Measurements from ENCODE around the gene BLOC1S2. TPM values are rescaled to one million over a fixed set of nuclear protein-coding genes. Genes with fewer than 3 reads are reported as not detected.

Gene BLOC1S2
- total and polyA plus RNA-seq, 2 donors from 2014 or later, result 31.8 to 56.3 TPM

- intact Hi-C loops (cut with DNase I), result no loop called here
- Histone ChIP-seq H3K27me3 (ENCODE audit: control insufficient read depth, insufficient read depth, low read length) (peaks cover 2% of the 10 kb centered on the region), H3K27ac (ENCODE audit: low read depth in 2 of 2, low read length in 2 of 2) (no peak overlapping the region), H3K36me3 (ENCODE audit: control insufficient read depth in 2 of 3, insufficient read depth in 3 of 3, low read length in 3 of 3) (no peaks in the 10 kb centered on the region), H3K4me1 (ENCODE audit: control insufficient read depth in 2 of 3, insufficient read depth in 2 of 3, low read depth in 1 of 3, low read length in 3 of 3) (no peaks in the 10 kb centered on the region), H3K9me3 (ENCODE audit: control insufficient read depth in 2 of 3, insufficient read depth in 1 of 3, low read length in 3 of 3) (no peaks in the 10 kb centered on the region), H3K4me3 (ENCODE audit: low read length in 3 of 3) (no peak overlapping the region), H3K9ac (ENCODE audit: low read length in 3 of 3) (no peak overlapping the region)
- FAIRE-seq, result no peak
- DNase-seq, result peak in 2 of 5 donors; percentile 18 to 31
- TF ChIP-seq CTCF (IDR thresholded peaks at IDR 0.05; ENCODE audit: borderline replicate concordance, extremely low read depth, insufficient read depth), result no peak
Measured at GRCh38 chr10:100325158-100325557, 38.7 kb upstream of the BLOC1S2 start.

DNA sequence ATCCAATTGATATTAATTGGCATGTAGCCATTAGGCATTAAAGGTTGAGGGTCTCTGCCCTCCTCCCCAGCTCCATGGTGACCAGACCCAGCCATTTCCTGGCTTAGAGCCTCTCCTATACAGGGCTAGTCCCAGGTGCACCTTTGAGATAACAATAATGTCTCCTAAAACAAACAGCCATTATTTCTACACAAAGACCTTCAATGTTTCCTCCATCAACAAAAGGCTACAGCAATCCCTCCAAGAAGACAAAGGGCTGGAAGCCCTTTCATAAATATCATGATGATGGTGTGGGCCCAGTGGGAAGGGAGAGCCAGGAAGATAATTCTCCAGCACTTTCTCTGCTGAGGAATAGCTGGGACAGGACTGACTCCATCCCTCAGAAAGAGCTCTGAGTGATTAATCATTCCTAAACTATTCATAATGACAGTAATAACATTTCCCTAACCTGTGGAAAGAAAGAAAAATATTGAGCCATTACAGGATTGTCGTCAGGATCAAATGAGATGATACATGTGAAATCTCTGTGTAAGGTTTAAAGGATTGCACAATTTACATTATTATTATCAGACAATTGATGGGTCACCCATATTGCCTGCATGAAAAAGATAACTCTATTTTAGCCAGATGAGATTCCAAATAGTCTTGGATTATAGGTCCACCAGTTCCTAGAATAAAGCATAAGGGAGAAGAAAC, 33.4 kb upstream of the BLOC1S2 start:
- intact Hi-C loops (cut with DNase I), result no loop called here
- Histone ChIP-seq H3K27ac (ENCODE audit: low read depth in 2 of 2, low read length in 2 of 2) (no peak overlapping the region), H3K27me3 (ENCODE audit: control insufficient read depth, insufficient read depth, low read length) (no peaks in the 10 kb centered on the region), H3K4me1 (ENCODE audit: control insufficient read depth in 2 of 3, insufficient read depth in 2 of 3, low read depth in 1 of 3, low read length in 3 of 3) (no peaks in the 10 kb centered on the region), H3K4me3 (ENCODE audit: low read length in 3 of 3) (no peak overlapping the region), H3K36me3 (ENCODE audit: control insufficient read depth in 2 of 3, insufficient read depth in 3 of 3, low read length in 3 of 3) (no peaks in the 10 kb centered on the region), H3K9me3 (ENCODE audit: control insufficient read depth in 2 of 3, insufficient read depth in 1 of 3, low read length in 3 of 3) (no peaks in the 10 kb centered on the region), H3K9ac (ENCODE audit: low read length in 3 of 3) (no peak overlapping the region)
- DNase-seq (no peak), FAIRE-seq (no peak)
- no peak for TF ChIP-seq CTCF (IDR thresholded peaks at IDR 0.05; ENCODE audit: borderline replicate concordance, extremely low read depth, insufficient read depth)

DNA sequence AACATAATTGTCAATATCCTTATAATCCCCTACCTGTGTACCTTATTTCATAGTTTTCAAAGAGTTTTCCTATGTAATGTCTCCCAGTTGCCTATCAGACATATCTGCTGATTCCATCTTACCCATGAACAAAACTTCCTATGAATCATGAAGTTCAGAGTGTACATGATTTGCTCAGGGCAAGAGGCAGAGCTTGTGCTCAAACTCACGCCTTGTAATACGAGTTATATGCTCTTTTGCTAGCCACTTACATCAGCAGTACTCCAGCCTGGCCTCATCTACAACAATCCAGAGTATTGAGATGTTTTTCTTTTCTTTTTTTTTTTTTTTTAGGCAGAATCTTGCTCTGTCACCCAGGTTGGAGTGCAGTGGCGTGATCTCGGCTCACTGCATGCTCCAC, 31.7 kb upstream of the BLOC1S2 start:
- Histone ChIP-seq H3K27ac (ENCODE audit: low read depth in 2 of 2, low read length in 2 of 2) (no peak overlapping the region), H3K4me1 (ENCODE audit: control insufficient read depth in 2 of 3, insufficient read depth in 2 of 3, low read depth in 1 of 3, low read length in 3 of 3) (no peaks in the 10 kb centered on the region), H3K36me3 (ENCODE audit: control insufficient read depth in 2 of 3, insufficient read depth in 3 of 3, low read length in 3 of 3) (no peaks in the 10 kb centered on the region), H3K4me3 (ENCODE audit: low read length in 3 of 3) (no peak overlapping the region), H3K9me3 (ENCODE audit: control insufficient read depth in 2 of 3, insufficient read depth in 1 of 3, low read length in 3 of 3) (no peaks in the 10 kb centered on the region), H3K9ac (ENCODE audit: low read length in 3 of 3) (no peak overlapping the region), H3K27me3 (ENCODE audit: control insufficient read depth, insufficient read depth, low read length) (no peaks in the 10 kb centered on the region)
- DNase-seq (no peak), FAIRE-seq (no peak)
- no peak for TF ChIP-seq CTCF (IDR thresholded peaks at IDR 0.05; ENCODE audit: borderline replicate concordance, extremely low read depth, insufficient read depth)
- intact Hi-C loops (cut with DNase I), result no loop called here

DNA sequence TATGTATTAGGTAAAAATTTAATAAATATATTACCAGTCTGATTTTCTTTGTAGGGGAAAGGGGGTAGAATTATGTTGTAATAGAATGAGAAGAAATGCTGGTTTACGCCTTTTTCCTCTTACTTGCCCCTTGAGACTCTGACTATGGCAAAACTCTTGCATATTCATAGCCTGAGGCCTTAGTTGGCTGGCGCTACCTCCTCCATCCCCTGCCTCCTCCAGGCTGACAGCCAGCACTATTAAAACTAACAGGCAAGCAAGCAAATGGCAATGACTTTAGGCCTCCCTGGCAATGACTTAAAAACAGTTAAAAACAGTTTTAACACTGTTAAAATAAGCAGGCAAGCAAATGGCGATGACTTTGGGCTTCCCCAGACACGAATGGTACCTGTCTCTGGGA, 29.1 kb upstream of the BLOC1S2 start:
- DNase-seq, result no peak
- TF ChIP-seq CTCF (IDR thresholded peaks at IDR 0.05; ENCODE audit: borderline replicate concordance, extremely low read depth, insufficient read depth), result no peak
- H3K27me3 ChIP-seq (ENCODE audit: control insufficient read depth, insufficient read depth, low read length), result no peaks in the 10 kb centered on the region
- no peak overlapping the region for H3K4me3 ChIP-seq (ENCODE audit: low read length in 3 of 3)
- no peaks in the 10 kb centered on the region for H3K4me1 ChIP-seq (ENCODE audit: control insufficient read depth in 2 of 3, insufficient read depth in 2 of 3, low read depth in 1 of 3, low read length in 3 of 3)
- intact Hi-C loops (cut with DNase I), result no loop called here
- H3K9ac ChIP-seq (ENCODE audit: low read length in 3 of 3), result no peak overlapping the region
- FAIRE-seq, result no peak
- H3K36me3 ChIP-seq (ENCODE audit: control insufficient read depth in 2 of 3, insufficient read depth in 3 of 3, low read length in 3 of 3), result no peaks in the 10 kb centered on the region
- H3K27ac ChIP-seq (ENCODE audit: low read depth in 2 of 2, low read length in 2 of 2), result no peak overlapping the region
- no peaks in the 10 kb centered on the region for H3K9me3 ChIP-seq (ENCODE audit: control insufficient read depth in 2 of 3, insufficient read depth in 1 of 3, low read length in 3 of 3)
